GM19023 (cell line): ENCODE data around the gene COX7A2L.
A peak's percentile ranks its signal among the peaks of the same experiment; 100 is the strongest.
"Not testable (repeated sequence)": the region's sequence is repeated elsewhere in the genome, so short reads cannot be mapped to it uniquely, and the experiment has no call there.

Experiments
- ATAC-seq: cut with Tn5 transposase; IDR thresholded peaks from one replicate; pipeline ENCODE4 v1.9.1; 2021; ENCODE audit warnings: mild to moderate bottlenecking, moderate library complexity; ENCODE audit not compliant: unreplicated experiment

COX7A2L gene

GRCh38 chr2:42340045-42340937, 20.7 kb downstream of the COX7A2L start:
- ATAC-seq, result no peak

DNA sequence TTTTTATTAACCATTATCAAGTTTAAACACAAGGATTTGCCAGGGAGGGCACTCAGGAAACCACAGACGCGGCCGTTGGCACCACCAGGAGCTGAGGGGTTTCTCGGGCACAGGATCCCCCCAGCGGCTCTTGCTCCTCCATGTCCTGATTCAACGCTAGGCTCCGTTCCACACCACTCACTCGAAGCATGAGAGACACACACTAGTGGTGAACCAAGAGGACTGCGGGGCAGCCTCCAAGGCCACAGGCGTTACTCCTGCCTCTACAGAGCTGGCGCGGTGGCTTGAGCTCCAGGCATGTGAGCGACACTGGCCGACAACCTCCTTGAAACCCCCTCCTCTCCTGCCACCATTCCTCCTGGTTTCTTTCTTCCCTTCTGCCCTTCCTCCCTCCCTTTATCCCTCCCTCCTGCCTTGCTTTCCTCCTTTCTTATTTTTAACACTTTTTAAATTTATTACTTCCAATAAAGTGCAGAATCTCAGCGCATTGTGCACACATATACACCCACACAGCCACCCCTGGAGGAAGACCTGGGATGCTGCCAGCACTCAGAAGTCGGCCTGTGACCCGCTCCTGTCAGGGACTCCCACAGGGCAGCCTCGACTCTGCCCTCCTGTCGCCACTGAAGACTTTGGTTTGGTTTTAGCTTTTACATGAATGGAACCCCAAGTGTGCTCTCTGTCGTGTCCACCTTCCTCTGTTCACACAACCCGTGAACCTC, 21.7 kb downstream of the COX7A2L start:
- no peak for ATAC-seq

- ATAC-seq, result no peak
Observed at GRCh38 chr2:42338567-42339190, 22.3 kb downstream of the COX7A2L start.

GRCh38 chr2:42337846-42338566, 23.0 kb downstream of the COX7A2L start:
- ATAC-seq, result no peak

DNA sequence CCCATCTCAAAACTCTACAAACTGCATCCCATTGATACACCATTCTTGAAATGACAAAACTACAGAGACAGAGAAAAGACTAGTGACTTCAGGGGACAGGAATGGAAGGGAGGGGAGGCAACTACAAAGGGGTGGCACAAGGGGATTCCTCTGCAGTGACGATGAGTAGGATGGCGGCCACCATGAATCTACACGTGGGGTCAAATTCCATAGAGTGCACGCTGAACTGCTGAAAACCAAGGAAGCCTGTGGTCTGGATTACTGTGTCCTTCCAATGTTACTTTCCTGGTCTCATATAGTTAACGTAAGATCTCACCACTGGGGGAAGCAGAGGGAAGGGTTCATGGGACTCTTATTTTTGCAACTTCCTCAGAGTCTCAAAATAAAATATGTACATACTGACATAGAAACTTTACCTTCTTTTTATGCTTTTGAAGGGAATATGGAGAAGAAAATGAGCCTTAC, 23.6 kb downstream of the COX7A2L start:
- ATAC-seq, result no peak

DNA sequence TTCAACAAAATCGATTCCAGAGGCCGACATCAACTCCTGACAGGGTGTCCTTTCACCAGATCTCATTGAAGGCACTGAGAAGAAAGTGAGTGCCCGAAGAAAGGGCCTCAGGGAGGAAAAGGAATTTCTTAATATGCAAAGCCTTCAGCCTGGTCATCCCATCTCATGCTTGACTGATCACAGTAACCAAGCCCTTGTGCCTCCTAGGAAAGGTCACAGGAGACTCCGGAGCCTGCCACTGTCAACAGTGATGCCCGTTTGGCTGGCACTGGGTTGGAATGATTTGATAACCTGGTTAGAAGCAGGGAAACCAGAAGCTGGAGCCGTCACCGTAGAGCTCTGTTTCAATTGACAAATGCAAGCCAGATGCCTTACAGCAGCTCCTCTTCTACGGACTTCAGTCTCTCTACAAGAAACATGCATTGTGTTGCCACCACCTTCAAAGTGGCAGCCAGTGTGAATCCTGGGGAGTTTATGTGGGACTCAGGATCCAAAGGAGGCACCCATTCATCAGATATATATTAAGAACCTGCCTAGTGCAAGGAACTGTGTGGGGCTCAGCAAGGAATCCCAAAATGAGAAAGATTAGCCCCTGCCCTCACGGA, 24.6 kb downstream of the COX7A2L start:
- ATAC-seq, result no peak

- ATAC-seq, result no peak
Observed at GRCh38 chr2:42335514-42336104, 25.4 kb downstream of the COX7A2L start.

- ATAC-seq, result not testable (repeated sequence)
Observed at GRCh38 chr2:42334865-42335264, 26.2 kb downstream of the COX7A2L start.

- ATAC-seq, result no peak
Observed at GRCh38 chr2:42334220-42334619, 26.8 kb downstream of the COX7A2L start.

- ATAC-seq, result no peak
Observed at GRCh38 chr2:42333579-42333978, 27.4 kb downstream of the COX7A2L start.

GRCh38 chr2:42332575-42332974, 28.4 kb downstream of the COX7A2L start:
- ATAC-seq, result no peak

DNA sequence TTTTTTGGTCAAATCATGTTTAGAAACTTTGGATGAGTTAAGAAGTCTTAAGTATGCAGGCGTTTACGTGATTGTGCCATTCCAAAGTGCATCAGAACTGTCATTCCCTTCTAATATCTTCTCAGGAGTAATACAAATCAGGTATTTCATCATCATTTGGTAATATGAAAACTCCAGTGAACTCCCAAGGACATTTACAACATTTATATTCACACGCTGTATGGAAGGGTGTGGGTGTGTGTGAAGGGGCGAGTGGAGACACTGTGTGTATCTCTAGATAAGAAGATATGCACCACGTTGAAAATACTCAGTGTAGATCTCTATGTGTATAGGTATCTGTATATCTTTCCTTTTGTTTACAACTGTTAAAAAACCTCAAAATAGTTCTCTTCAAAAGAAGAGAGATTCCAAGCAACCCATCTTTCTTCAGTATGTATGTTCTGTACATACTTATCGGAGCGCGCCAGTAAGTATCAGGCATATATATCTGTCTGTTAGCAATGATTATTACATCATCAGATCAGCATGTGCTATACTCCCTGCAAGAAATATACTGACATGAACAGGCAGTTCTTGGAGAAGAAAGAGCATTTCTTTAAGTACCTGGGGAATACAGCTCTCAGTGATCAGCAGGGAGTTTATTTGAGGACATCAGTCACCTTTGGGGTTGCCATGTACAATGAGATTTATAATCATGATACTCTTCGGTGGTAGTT, 29.3 kb downstream of the COX7A2L start:
- ATAC-seq, result no peak

DNA sequence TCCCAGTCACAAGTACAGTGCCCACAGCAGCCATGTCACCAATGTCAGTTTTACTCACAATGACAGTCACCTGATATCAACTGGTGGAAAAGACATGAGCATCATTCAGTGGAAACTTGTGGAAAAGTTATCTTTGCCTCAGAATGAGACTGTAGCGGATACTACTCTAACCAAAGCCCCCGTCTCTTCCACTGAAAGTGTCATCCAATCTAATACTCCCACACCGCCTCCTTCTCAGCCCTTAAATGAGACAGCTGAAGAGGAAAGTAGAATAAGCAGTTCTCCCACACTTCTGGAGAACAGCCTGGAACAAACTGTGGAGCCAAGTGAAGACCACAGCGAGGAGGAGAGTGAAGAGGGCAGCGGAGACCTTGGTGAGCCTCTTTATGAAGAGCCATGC, 31.3 kb downstream of the COX7A2L start:
- ATAC-seq, result no peak

- ATAC-seq, result no peak
Observed at GRCh38 chr2:42328923-42329322, 32.1 kb downstream of the COX7A2L start.

- no peak for ATAC-seq
Observed at GRCh38 chr2:42328148-42328833, 32.7 kb downstream of the COX7A2L start.

- peak; percentile 56 for ATAC-seq
Observed at GRCh38 chr2:42327125-42327524, 33.9 kb downstream of the COX7A2L start.

DNA sequence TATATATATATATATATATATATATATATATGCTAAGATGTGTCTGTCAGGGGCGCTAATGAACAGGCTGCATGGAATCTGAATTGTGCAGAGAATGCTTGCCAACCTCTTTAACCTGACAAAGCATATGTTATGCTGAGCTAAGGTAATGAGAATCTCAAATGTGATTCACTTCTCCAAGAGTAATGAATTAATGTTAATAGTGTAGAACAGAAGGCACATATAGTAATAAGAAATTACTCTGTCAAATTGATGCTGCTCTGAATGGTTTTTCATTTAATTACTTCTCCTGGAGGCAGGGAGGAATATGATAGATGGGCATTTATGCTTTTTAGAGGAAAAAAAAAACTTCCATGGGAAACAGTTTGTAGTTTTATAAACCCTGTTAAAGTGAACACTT, 35.4 kb downstream of the COX7A2L start:
- no peak for ATAC-seq

GRCh38 chr2:42324949-42325348, 36.1 kb downstream of the COX7A2L start:
- ATAC-seq, result no peak

DNA sequence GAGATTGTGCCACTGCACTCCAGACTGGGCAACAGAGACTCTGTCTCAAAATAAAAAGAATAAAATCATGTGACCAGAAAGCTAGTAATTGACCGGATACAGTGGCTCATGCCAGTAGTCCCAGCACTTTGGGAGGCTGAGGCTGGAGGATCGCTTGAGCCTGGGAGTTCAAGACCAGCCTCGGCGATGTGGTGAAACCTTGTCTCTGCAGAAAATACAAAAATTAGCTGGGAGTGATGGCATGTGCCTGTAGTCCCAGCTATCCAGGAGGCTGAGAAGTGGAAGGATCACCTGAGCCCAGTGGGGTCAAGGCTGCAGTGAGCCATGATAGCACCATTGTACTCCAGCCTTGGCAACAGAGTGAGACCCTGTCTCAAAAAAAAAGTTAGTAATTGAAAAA, 36.8 kb downstream of the COX7A2L start:
- ATAC-seq, result no peak
